Neural cell (in vitro differentiated cells): ENCODE data around the gene CFB. TPM values are rescaled to one million over a fixed set of nuclear protein-coding genes. Genes with fewer than 3 reads are reported as not detected.

Experiments
- H2AFZ ChIP-seq: fragments of 200-600, 300-800 bp; sonication (generic), shearing (Covaris generic); 2 replicates; pipeline ENCODE4 v1.6.0; 2014; ENCODE audit warnings: low read depth, mild to moderate bottlenecking, antibody characterized with exemption, low read length, moderate library complexity
- H3F3A ChIP-seq: fragments of 200-600 bp; shearing (Covaris generic); 2 replicates; pipeline ENCODE4 v1.6.1; 2016; ENCODE audit warnings: mild to moderate bottlenecking, moderate library complexity, mixed read lengths, antibody characterized with exemption, low read length; ENCODE audit not compliant: insufficient read depth, poor library complexity, severe bottlenecking
- H3K27ac ChIP-seq: fragments of 200-600, 300-800 bp; sonication (generic), shearing (Covaris generic); 2 replicates; pipeline ENCODE4 v1.5.1; 2014; ENCODE audit warnings: mild to moderate bottlenecking, low read length, moderate library complexity
- H3K27me3 ChIP-seq: fragments of 300-800, 200-600 bp; sonication (generic), shearing (Covaris generic); 2 replicates; pipeline ENCODE4 v1.6.0; 2014; ENCODE audit warnings: mild to moderate bottlenecking, low read depth, low read length, moderate library complexity; ENCODE audit not compliant: insufficient read depth
- H3K36me3 ChIP-seq: fragments of 300-800, 200-600 bp; sonication (generic), shearing (Covaris generic); 2 replicates; pipeline ENCODE4 v1.5.1; 2014; ENCODE audit warnings: mild to moderate bottlenecking, antibody characterized with exemption, low read length, moderate library complexity; ENCODE audit not compliant: insufficient read depth
- H3K4me2 ChIP-seq: fragments of 300-800, 200-600 bp; sonication (generic), shearing (Covaris generic); 2 replicates; pipeline ENCODE4 v1.6.0; 2014; ENCODE audit warnings: mild to moderate bottlenecking, low read length
- H3K4me3 ChIP-seq: fragments of 300-800, 200-600 bp; sonication (generic), shearing (Covaris generic); 2 replicates; pipeline ENCODE4 v1.5.1; 2014; ENCODE audit warnings: mild to moderate bottlenecking, low read length, moderate library complexity
- H3K79me2 ChIP-seq: fragments of 200-600 bp; shearing (Covaris generic); replicated peaks from 2 replicates; pipeline ENCODE4 v1.6.0; 2014; ENCODE audit warnings: mild to moderate bottlenecking, low read length, moderate library complexity; ENCODE audit not compliant: insufficient read depth
- H3K9ac ChIP-seq: fragments of 300-800, 200-600 bp; sonication (generic), shearing (Covaris generic); 2 replicates; pipeline ENCODE4 v1.6.1; 2016; ENCODE audit warnings: mild to moderate bottlenecking, low read length, mixed read lengths
- H3K9me2 ChIP-seq: fragments of 200-600 bp; shearing (Covaris generic); 2 replicates; pipeline ENCODE4 v1.6.1; 2016; ENCODE audit warnings: mild to moderate bottlenecking, low read length, mixed read lengths; ENCODE audit not compliant: insufficient read depth
- H3K9me3 ChIP-seq: fragments of 200-600, 300-800 bp; sonication (generic), shearing (Covaris generic); 2 replicates; pipeline ENCODE4 v1.6.1; 2016; ENCODE audit warnings: mild to moderate bottlenecking, mixed run types, low read length, moderate library complexity, mixed read lengths
- H4K20me1 ChIP-seq: fragments of 200-600 bp; shearing (Covaris generic); 2 replicates; pipeline ENCODE4 v1.6.1; 2016; ENCODE audit warnings: mild to moderate bottlenecking, mixed run types; ENCODE audit not compliant: insufficient read depth
- EP300 ChIP-seq: fragments of 450-650 bp; conservative IDR thresholded peaks from 2 replicates; pipeline ENCODE4 v1.6.1; 2014; ENCODE audit warnings: antibody characterized with exemption, mild to moderate bottlenecking, moderate library complexity; ENCODE audit not compliant: poor library complexity, severe bottlenecking
- EZH2 ChIP-seq: fragments of 200-600, 300-800 bp; shearing (Covaris generic), sonication (generic); IDR thresholded peaks from 2 replicates; pipeline ENCODE4 v1.6.1; 2014; ENCODE audit warnings: antibody characterized with exemption, low read length, borderline replicate concordance, mild to moderate bottlenecking; ENCODE audit not compliant: insufficient read depth, poor library complexity, severe bottlenecking
- MXI1 ChIP-seq: fragments of 450-650 bp; conservative IDR thresholded peaks from 2 replicates; pipeline ENCODE4 v1.6.1; 2014; ENCODE audit warnings: antibody characterized with exemption, mild to moderate bottlenecking; ENCODE audit not compliant: poor library complexity, severe bottlenecking
- POLR2AphosphoS5 ChIP-seq: IDR thresholded peaks from 2 replicates; pipeline ENCODE4 v1.6.1; 2012
- RAD21 ChIP-seq: fragments of 450-650 bp; conservative IDR thresholded peaks from 2 replicates; pipeline ENCODE4 v1.6.1; 2014; ENCODE audit warnings: antibody characterized with exemption, mild to moderate bottlenecking, moderate library complexity
- SMC3 ChIP-seq: fragments of 450-650 bp; conservative IDR thresholded peaks from 2 replicates; pipeline ENCODE4 v1.6.1; 2014; ENCODE audit warnings: antibody characterized with exemption, mild to moderate bottlenecking, moderate library complexity; ENCODE audit not compliant: poor library complexity
- TAF1 ChIP-seq: IDR thresholded peaks from 2 replicates; pipeline ENCODE4 v1.6.1; 2012; ENCODE audit warnings: low read depth
- polyA plus RNA-seq: library from polyadenylated mRNA; depleted of rRNA; stranded (reverse); fragments of >200 nt; gene quantifications from 2 replicates; pipeline ENCODE4 v1.2.3, GENCODE V29; 2014
- TF ChIP-seq, protein P1 (sequence below): IDR thresholded peaks from 2 replicates; pipeline ENCODE4 v1.6.1; 2012; ENCODE audit warnings: borderline replicate concordance
- TF ChIP-seq, protein P2 (sequence below): fragments of 450-650 bp; IDR thresholded peaks from 2 replicates; pipeline ENCODE4 v1.5.1; 2014; ENCODE audit warnings: antibody characterized with exemption, mild to moderate bottlenecking, moderate library complexity; ENCODE audit not compliant: poor library complexity, severe bottlenecking

The CFB gene
- polyA plus RNA-seq, 1 donor from 2014 or later, result 0.97 TPM

DNA sequence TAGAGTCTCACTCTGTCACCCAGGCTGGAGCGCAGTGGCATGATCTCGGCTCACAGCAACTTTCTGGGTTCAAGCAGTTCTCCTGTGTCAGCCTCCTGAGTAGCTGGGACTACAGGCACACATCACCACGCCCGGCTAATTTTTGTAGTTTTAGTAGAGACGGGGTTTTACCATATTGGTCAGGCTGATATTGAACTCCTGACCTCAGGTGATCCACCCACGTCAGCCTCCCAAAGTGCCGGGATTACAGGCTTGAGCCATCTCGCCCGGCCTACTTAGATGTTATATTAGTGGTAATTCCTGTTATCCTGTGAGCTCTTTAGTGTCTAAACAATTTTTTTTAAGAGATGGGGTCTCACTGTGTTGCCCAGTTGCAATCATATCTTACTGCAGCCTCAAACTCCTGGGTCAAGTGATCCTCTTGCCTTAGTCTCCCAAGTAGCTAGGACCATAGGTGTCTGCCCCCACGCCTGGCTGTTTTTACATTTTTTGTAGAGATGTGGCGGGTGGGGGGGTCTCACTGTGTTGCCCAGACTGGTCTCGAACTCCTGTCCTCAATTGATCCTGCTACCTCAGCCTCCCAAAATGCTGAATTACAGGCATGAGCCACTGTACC lies 32.0 kb downstream of the CFB start:
- Histone ChIP-seq H3K9me2 (no peaks in the 10 kb centered on the region), H3K27me3 (no peaks in the 10 kb centered on the region), H2AFZ (no peak overlapping the region), H4K20me1 (no peaks in the 10 kb centered on the region), H3K9ac (no peak overlapping the region), H3F3A (no peaks in the 10 kb centered on the region), H3K4me3 (no peak overlapping the region), H3K36me3 (no peaks in the 10 kb centered on the region), H3K4me2 (no peak overlapping the region), H3K9me3 (no peaks in the 10 kb centered on the region), H3K27ac (no peak overlapping the region), H3K79me2 (peaks cover 14% of the 10 kb centered on the region)
- TF ChIP-seq, protein P1, sequence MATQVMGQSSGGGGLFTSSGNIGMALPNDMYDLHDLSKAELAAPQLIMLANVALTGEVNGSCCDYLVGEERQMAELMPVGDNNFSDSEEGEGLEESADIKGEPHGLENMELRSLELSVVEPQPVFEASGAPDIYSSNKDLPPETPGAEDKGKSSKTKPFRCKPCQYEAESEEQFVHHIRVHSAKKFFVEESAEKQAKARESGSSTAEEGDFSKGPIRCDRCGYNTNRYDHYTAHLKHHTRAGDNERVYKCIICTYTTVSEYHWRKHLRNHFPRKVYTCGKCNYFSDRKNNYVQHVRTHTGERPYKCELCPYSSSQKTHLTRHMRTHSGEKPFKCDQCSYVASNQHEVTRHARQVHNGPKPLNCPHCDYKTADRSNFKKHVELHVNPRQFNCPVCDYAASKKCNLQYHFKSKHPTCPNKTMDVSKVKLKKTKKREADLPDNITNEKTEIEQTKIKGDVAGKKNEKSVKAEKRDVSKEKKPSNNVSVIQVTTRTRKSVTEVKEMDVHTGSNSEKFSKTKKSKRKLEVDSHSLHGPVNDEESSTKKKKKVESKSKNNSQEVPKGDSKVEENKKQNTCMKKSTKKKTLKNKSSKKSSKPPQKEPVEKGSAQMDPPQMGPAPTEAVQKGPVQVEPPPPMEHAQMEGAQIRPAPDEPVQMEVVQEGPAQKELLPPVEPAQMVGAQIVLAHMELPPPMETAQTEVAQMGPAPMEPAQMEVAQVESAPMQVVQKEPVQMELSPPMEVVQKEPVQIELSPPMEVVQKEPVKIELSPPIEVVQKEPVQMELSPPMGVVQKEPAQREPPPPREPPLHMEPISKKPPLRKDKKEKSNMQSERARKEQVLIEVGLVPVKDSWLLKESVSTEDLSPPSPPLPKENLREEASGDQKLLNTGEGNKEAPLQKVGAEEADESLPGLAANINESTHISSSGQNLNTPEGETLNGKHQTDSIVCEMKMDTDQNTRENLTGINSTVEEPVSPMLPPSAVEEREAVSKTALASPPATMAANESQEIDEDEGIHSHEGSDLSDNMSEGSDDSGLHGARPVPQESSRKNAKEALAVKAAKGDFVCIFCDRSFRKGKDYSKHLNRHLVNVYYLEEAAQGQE, result no peak
- TF ChIP-seq, protein P2, sequence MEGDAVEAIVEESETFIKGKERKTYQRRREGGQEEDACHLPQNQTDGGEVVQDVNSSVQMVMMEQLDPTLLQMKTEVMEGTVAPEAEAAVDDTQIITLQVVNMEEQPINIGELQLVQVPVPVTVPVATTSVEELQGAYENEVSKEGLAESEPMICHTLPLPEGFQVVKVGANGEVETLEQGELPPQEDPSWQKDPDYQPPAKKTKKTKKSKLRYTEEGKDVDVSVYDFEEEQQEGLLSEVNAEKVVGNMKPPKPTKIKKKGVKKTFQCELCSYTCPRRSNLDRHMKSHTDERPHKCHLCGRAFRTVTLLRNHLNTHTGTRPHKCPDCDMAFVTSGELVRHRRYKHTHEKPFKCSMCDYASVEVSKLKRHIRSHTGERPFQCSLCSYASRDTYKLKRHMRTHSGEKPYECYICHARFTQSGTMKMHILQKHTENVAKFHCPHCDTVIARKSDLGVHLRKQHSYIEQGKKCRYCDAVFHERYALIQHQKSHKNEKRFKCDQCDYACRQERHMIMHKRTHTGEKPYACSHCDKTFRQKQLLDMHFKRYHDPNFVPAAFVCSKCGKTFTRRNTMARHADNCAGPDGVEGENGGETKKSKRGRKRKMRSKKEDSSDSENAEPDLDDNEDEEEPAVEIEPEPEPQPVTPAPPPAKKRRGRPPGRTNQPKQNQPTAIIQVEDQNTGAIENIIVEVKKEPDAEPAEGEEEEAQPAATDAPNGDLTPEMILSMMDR, result no peak
- TF ChIP-seq POLR2AphosphoS5 (no peak), EZH2 (no peak), TAF1 (no peak)

DNA sequence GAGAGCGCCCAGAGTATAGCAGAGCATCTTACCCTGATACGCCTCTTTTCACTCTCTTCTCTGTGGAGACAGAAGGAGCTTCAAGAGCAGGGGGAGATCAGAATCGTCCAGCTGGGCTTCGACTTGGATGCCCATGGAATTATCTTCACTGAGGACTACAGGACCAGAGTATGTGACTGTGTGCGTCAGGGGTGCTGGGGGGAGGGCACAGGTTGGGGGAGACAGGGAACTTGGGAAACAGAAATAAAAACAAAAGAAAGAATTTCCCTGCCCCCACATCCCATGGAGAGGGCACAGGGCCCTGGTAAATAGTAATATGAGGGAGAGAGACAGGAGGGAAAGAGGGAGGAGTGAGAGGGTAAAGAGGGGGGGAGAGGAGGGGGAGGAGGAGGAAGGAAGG lies 32.9 kb downstream of the CFB start:
- no peaks in the 10 kb centered on the region for H3K27me3 ChIP-seq
- no peak overlapping the region for H3K9ac ChIP-seq
- H3K27ac ChIP-seq, result no peak overlapping the region
- no peaks in the 10 kb centered on the region for H3F3A ChIP-seq
- no peaks in the 10 kb centered on the region for H3K36me3 ChIP-seq
- no peak overlapping the region for H3K4me2 ChIP-seq
- H3K9me3 ChIP-seq, result no peaks in the 10 kb centered on the region
- TF ChIP-seq, protein P1, result no peak
- TF ChIP-seq EZH2 (no peak), MXI1 (no peak), RAD21 (no peak), EP300 (no peak), TAF1 (no peak), SMC3 (no peak), POLR2AphosphoS5 (no peak)
- TF ChIP-seq, protein P2, result no peak
- no peak overlapping the region for H3K4me3 ChIP-seq
- H3K9me2 ChIP-seq, result no peaks in the 10 kb centered on the region
- H4K20me1 ChIP-seq, result no peaks in the 10 kb centered on the region
- peaks cover 5% of the 10 kb centered on the region for H3K79me2 ChIP-seq
- H2AFZ ChIP-seq, result no peak overlapping the region
